Stomach (tissue), 4 donors: Measurements from ENCODE around the gene SLC35F6.

Experiments
- CTCF ChIP-seq, 7 experiments: fragments of 450-650 bp in 4 of 7; fragments of 200-600 bp in 3 of 7; sonication (generic) in 3 of 7; IDR thresholded peaks; one replicate each; pipeline ENCODE4 v1.5.1; 2016 to 2019; ENCODE audit warnings: antibody characterized with exemption in 7 of 7, control low read depth in 2 of 7, mild to moderate bottlenecking in 1 of 7
- EP300 ChIP-seq: sonication (generic); formaldehyde crosslinking; IDR thresholded peaks from one replicate; pipeline ENCODE4 v1.6.1; 2017; ENCODE audit warnings: antibody characterized with exemption

GRCh38 chr2:26765475-26766200 is 1.6 kb downstream of the SLC35F6 start:
- no peak for TF ChIP-seq CTCF (IDR thresholded peaks at IDR 0.05)
- TF ChIP-seq EP300 = no peak
